GM13976 (cell line): ENCODE measurements around the gene TRIM17.

Source experiments
- DNase-seq: peaks from one replicate; pipeline ENCODE4 v3.0.0; 2012; ENCODE audit warnings: low spot score
- in situ Hi-C: fragments of 300-500 bp; cut with MboI; formaldehyde crosslinking; loops from one replicate; pipeline ENCODE4 v1.12.0; 2022; ENCODE audit warnings: low sequenced_read_pairs, mixed read lengths, inconsistent platforms; ENCODE audit not compliant: unreplicated experiment
- TF ChIP-seq, protein P1 (sequence below): IDR thresholded peaks from 2 replicates; pipeline ENCODE4 v1.5.1; 2012; ENCODE audit warnings: borderline replicate concordance, mild to moderate bottlenecking; ENCODE audit not compliant: insufficient read depth; ENCODE audit errors: extremely low read depth, missing control alignments, control extremely low read depth

TRIM17 gene

DNA sequence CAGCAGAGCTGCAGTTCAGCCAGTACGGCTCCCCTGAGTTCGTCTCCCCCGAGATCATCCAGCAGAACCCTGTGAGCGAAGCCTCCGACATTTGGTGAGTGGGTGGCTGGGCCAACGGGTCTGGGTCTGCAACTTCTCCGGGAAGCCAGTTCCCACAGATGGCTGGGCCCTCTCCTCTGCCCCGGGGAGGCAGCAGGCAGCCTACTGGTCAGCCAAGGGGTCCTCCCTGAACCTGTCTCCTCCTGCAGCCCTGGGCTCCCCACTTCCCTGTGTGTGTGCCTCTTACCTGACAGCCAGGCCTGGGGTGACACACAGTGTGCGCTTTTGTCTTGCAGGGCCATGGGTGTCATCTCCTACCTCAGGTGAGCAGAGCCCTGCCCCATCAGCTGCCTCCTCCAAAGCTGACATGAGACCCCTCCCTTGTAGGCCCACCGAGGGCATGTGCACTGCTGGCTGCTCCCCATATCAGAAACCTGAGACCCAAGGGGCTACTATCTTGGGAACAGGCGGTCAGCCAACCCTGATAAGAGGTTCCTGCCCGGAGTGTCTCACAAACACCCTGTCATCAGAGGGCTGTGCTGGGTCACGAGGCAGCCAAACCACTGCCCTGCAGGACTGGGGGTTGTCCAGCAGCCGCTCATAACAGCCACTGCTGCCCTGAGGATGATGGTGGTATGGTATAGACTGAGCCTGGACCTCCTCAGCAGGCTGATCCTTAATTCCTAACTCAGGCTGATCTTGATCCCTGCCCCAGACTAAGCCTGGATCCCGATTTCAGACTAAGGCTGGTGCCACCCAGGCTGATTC, 47.7 kb downstream of the TRIM17 start:
- TF ChIP-seq, protein P1, sequence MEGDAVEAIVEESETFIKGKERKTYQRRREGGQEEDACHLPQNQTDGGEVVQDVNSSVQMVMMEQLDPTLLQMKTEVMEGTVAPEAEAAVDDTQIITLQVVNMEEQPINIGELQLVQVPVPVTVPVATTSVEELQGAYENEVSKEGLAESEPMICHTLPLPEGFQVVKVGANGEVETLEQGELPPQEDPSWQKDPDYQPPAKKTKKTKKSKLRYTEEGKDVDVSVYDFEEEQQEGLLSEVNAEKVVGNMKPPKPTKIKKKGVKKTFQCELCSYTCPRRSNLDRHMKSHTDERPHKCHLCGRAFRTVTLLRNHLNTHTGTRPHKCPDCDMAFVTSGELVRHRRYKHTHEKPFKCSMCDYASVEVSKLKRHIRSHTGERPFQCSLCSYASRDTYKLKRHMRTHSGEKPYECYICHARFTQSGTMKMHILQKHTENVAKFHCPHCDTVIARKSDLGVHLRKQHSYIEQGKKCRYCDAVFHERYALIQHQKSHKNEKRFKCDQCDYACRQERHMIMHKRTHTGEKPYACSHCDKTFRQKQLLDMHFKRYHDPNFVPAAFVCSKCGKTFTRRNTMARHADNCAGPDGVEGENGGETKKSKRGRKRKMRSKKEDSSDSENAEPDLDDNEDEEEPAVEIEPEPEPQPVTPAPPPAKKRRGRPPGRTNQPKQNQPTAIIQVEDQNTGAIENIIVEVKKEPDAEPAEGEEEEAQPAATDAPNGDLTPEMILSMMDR = no peak
- no peak for DNase-seq
- in situ Hi-C loops = no loop called here

DNA sequence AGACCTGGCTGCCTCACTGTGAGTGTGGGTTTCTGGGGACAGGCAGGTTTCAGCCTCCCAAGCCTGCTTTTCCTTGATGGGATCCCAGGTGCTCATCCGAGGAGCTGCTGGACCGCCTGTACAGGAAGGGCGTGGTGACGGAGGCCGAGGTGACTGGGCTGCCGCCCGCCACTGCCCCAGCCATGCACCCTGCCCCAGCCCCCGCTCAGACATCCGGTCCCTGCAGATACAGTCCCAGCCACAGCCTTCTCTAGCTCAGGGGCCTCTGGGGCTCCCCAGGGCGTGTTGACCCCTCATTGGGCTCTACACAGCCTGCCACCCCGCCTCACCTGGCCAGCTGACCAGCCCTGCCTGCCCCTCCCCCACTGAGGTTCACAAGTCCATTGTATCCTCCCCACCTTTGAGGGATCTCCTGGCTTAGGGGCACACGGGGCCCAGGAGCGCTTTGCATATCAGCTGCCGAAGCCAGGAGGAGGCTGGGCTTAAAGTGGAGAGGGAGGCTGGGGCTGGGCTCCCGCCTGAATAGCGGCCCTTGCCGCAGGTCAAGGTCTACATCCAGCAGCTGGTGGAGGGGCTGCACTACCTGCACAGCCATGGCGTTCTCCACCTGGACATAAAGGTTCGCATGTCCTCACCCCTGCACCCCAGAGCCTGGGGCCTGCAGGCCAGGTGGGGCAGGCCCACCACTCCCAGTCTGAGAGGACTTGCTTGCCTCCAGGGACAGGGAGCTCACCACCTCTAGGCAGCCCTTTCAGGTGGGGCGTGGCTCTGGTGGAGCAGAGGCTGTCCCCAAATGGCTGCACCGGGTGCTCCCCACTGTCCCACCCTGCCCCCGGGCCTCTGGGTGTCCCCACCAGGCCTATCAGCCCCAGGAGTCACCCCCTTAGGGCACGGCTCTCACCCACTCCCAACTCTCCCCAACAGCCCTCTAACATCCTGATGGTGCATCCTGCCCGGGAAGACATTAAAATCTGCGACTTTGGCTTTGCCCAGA, 48.6 kb downstream of the TRIM17 start:
- in situ Hi-C loops = no loop called here
- no peak for DNase-seq
- TF ChIP-seq, protein P1 = no peak

DNA sequence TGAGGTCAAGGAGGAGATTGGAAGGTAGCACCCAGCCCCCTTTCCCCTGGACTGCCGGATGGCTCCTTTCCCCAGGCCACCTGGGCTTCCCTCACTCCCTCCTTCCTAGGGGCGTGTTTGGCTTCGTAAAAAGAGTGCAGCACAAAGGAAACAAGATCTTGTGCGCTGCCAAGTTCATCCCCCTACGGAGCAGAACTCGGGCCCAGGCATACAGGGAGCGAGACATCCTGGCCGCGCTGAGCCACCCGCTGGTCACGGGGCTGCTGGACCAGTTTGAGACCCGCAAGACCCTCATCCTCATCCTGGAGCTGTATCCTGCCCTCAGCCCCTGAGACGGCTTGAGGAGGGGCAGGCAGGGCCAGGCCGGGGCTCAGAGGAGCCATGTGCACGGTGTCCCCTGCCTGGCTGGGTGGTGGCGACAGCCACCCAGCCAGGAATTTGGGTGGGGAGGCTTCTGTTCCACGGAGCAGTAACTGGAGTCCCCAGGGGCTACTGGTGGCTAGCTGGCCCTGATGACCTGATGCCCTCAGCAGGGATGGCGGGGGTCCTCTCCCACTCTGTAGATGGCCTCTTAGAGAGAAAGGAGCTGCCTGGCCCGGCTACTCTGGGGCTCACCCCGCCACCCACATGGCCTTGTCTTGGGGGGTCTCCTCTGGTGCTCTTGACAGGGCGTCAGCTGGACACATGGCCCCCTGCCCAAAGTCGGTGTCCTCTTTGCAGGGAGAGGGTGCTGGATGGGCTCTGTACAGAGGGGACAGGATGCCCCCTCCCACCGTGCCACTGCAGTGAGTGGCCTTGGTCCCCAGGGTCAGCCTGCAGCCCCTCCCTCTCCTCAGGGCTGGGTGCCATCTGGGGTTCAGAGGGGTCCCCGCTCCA, 49.6 kb downstream of the TRIM17 start:
- TF ChIP-seq, protein P1 = no peak
- in situ Hi-C loops = no loop called here
- DNase-seq = no peak

DNA sequence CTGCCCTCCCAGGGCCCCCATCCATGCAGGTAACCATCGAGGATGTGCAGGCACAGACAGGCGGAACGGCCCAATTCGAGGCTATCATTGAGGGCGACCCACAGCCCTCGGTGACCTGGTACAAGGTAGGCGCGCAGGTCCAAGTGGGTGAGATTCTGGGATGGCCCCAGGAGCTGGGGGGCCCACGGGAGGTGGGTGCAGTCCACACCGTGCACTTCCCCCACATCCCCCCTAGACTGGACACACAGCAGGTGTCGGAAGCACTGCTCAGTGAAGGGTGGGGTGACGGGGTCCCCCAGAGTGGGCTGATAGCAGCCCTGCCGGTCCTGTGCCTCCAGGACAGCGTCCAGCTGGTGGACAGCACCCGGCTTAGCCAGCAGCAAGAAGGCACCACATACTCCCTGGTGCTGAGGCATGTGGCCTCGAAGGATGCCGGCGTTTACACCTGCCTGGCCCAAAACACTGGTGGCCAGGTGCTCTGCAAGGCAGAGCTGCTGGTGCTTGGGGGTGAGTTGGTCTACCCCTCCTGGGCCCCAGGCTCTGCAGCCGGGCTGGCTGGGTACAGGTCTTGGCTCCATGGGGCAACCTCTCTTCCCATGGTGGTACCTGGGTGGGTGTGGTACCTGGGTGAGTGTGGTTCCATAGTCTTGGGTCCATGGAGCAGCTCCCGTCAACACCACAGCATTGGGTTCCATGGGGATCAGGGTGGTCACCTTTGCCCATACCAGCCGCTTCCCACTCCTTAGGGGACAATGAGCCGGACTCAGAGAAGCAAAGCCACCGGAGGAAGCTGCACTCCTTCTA, 50.4 kb downstream of the TRIM17 start:
- no peak for DNase-seq
- in situ Hi-C loops = no loop called here
- TF ChIP-seq, protein P1 = no peak

DNA sequence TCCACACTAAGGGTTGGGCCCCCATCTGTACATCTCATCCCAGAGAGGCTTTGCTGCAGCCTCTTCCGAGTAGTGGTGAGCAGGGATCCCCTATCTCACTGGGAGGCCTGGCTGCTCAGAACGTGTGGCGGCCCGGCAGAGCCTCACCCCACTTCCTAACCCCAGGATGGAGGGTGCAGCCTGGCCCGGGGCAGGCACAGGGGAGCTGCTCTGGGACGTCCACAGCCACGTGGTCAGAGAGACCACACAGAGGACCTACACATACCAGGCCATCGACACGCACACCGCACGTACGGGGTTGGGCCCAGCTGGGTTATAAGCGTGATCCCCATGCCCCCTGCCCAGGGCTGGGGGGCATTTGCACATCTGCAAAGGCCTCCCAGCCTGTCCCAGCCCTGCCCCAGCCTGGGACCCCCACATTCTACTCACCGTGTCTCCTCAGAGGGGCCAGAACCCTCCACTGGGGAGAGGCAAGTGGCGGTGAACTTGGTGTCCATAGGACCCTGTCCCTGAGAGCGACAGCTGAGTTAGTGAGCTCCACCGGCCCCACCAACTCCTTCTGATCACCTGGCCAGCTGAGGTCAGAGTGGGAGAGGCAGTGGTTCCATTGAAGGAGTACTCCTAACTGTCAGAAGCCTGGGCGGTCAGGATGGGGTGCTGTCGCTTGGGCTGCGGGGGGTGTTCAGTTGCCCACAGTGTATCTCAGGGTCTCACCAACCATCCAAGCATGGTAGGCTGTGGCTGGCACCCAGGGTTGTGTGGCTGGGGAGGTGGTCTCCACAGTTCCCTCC, 51.2 kb downstream of the TRIM17 start:
- DNase-seq = no peak
- in situ Hi-C loops = no loop called here
- TF ChIP-seq, protein P1 = no peak
